ENCODE measurements around the gene FIP1L1. TPM values are rescaled to one million over a fixed set of nuclear protein-coding genes. Genes with fewer than 3 reads are reported as not detected.

Gene FIP1L1
- total and polyA plus RNA-seq, 9 of the 15 experiments (the other 6 are each of a cell fraction or from before 2014, with no cell fraction given), result 34.6 to 137 (median 72.0) TPM

- DNase-seq (ENCODE audit: extremely low read depth in 1 of 4, low spot score in 3 of 4), result no peak
- H4K20me1 ChIP-seq (replicated peaks; ENCODE audit: control insufficient read depth, insufficient read depth, low read length), result no peaks in the 10 kb centered on the region
- H3K9me1 ChIP-seq (ENCODE audit: control insufficient read depth, insufficient read depth, low read length), result no peaks in the 10 kb centered on the region
- ChIA-PET POLR2A (no interaction called here), CTCF (ENCODE audit: low intra/inter-chr PET ratio) (no interaction called here)
- in situ Hi-C loops (cut with MboI) (no loop called here), intact Hi-C loops (cut with micrococcal nuclease) (no loop called here)
- H3K4me1 ChIP-seq (replicated peaks in 1 of 2; ENCODE audit: control insufficient read depth in 2 of 2, insufficient read depth in 2 of 2, low read length in 2 of 2), result peaks cover 0 to 5% of the 10 kb centered on the region in 2 experiments; a peak in 4 of 5 replicates
- 37% methylated on average over 3 of the region's 3 CpGs for WGBS (ENCODE audit: insufficient coverage, low coverage, missing lambda C conversion rate)
- BruUV-seq (replicated peaks), result no TSS peak
- H3K4me2 ChIP-seq (ENCODE audit: insufficient read depth, low read length), result peak overlapping the region; percentile 12; the same call in 1 of the 2 replicates
- ATAC-seq, result no peak
- H3K27me3 ChIP-seq (ENCODE audit: control insufficient read depth in 2 of 2, insufficient read depth in 2 of 2, low read length in 2 of 2), result no peaks in the 10 kb centered on the region
- no peaks in the 10 kb centered on the region for H3K9me3 ChIP-seq (replicated peaks; ENCODE audit: control insufficient read depth, insufficient read depth, low read depth, low read length)
- H2AFZ ChIP-seq (ENCODE audit: low read depth, low read length), result no peak overlapping the region
- no peak overlapping the region for H3K4me3 ChIP-seq
- H3K36me3 ChIP-seq (ENCODE audit: control insufficient read depth, insufficient read depth, low read length), result peaks cover 16% of the 10 kb centered on the region; the same call in 2 of the 3 replicates
- no peak for FAIRE-seq
- H3K9ac ChIP-seq (ENCODE audit: insufficient read depth in 1 of 2, low read depth in 2 of 2, low read length in 2 of 2), result no peak overlapping the region
- H3K79me2 ChIP-seq (ENCODE audit: control insufficient read depth, insufficient read depth, low read length), result peaks cover 85% of the 10 kb centered on the region
- H3K27ac ChIP-seq (ENCODE audit: extremely low read depth, low read depth, low read length), result no peak overlapping the region
- TF ChIP-seq TOE1 (IDR thresholded peaks at IDR 0.05; ENCODE audit: borderline replicate concordance) (no peak), TOE1 (CRISPR knock-in tag; IDR thresholded peaks at IDR 0.05; ENCODE audit: borderline replicate concordance, low read depth) (no peak), AFF4 (CRISPR knock-in tag; IDR thresholded peaks at IDR 0.05) (no peak), NCOA4 (IDR thresholded peaks at IDR 0.05; ENCODE audit: partially characterized antibody) (no peak), ZC3H11A (IDR thresholded peaks at IDR 0.05; ENCODE audit: low read depth, low read length) (no peak), ZNF282 (CRISPR knock-in tag; IDR thresholded peaks at IDR 0.05) (no peak), SMARCB1 (IDR thresholded peaks at IDR 0.05; ENCODE audit: insufficient read length, low read depth) (no peak), JUNB (CRISPR knock-in tag; conservative IDR thresholded peaks at IDR 0.05) (no peak), ZBTB33 (CRISPR knock-in tag; IDR thresholded peaks at IDR 0.05) (no peak), HDAC8 (tag; IDR thresholded peaks at IDR 0.05) (no peak), ZBTB5 (IDR thresholded peaks at IDR 0.05) (no peak)
Observed at GRCh38 chr4:53361451-53361850, 16.0 kb upstream of the FIP1L1 start.

Measured in K562 (cell line).